Activated effector memory CD4-positive, alpha-beta T cell treated with anti-CD3 and anti-CD28 coated beads, Interleukin-2, amount 50 U/mL, for 16 hours (primary cell): ENCODE measurements around the gene IL34.
"Not testable (repeated sequence)": the region's sequence is repeated elsewhere in the genome, so short reads cannot be mapped to it uniquely, and the experiment has no call there.

Experiments used
- DNase-seq: peaks from one replicate; pipeline ENCODE4 v3.0.0-alpha.2; 2020

IL34 gene

DNA sequence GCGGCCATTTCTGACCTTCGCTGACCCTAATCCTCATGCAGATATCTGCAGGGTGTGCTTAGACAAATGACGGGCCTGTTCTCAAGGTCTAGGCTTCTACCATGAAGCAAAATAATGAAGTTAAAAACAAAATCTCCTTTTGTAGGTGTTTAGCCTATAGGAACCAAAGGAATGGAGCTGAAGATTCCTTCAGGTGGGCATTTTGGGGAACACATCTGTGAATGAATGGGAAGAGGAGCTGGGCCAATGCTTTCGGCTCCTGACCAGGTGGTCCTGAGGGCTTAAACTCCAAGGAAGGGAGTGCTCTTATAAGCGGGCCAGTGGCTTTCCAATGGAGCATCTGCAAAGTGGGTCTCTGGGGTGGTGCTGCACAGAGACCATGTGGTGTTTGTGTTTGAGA, 14.1 kb upstream of the IL34 start:
- no peak for DNase-seq

DNA sequence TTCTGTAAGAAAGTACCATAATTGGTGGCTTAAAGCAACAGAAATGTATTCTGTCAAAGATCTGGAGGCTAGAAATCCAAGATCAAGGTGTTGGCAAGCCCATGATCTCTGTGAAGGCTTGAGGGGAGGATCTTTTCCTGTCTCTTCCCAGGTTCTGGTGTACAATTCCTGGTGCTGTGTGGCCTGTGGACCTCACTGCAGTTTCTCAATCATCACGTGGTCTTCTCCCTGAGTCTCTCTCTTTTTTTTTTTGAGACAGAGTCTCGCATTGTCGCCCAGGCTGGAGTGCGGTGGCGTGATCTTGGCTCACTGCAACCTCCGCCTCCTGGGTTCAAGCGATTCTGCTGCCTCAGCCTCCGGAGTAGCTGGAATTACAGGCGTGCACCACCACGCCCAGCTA, 12.7 kb upstream of the IL34 start:
- DNase-seq = not testable (repeated sequence)

DNA sequence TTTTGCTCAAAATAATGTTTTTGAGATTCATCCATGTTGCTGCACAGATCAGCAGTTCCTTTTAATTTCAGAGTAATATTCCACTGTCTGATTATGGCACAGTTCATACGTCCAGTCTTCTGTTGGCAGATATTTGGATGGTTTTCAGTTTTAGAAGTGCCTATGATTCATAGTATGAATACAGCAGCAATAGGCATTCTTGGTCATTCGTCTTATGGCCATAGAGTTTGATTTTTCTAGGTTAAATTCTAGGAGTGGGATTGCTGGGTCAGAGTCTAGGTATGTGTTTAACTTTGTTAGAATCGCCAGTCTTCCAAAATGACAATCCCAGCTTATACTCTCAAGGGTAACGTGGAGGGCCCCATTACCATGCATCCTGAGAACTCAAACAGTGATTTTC, 11.5 kb upstream of the IL34 start:
- DNase-seq = no peak

DNA sequence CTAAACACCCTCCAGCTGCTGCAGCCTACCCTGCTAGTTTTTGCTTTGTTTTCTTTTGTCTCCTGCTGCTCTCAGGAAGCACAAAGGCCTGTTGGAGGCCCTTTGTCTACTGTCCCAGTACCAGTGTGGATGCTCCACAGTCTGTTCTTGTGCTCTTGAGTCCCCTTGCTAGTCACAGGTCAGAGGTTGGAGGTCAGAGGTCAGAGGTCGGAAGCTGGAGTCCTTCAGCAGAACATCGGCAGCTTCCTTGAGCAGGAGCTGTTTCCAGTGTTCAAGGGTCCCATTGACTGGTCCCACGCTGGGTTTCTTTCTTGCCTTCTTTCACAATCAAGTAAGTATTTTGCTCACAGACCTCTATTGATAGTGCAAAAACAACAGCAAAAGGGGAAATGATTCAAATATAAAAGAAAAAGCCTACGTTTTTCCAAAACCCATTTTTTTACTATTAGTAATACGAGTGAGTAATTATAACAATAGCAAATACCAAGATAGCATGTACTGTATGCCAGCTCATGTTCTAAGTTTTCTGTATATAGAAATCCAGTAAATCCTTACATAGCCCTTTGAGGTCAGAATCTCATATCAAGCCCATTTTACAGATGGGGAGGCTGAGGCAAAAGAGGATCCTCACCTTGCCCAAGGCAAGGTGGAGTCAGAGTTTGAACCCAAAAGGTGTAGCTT, 10.9 kb upstream of the IL34 start:
- no peak for DNase-seq

DNA sequence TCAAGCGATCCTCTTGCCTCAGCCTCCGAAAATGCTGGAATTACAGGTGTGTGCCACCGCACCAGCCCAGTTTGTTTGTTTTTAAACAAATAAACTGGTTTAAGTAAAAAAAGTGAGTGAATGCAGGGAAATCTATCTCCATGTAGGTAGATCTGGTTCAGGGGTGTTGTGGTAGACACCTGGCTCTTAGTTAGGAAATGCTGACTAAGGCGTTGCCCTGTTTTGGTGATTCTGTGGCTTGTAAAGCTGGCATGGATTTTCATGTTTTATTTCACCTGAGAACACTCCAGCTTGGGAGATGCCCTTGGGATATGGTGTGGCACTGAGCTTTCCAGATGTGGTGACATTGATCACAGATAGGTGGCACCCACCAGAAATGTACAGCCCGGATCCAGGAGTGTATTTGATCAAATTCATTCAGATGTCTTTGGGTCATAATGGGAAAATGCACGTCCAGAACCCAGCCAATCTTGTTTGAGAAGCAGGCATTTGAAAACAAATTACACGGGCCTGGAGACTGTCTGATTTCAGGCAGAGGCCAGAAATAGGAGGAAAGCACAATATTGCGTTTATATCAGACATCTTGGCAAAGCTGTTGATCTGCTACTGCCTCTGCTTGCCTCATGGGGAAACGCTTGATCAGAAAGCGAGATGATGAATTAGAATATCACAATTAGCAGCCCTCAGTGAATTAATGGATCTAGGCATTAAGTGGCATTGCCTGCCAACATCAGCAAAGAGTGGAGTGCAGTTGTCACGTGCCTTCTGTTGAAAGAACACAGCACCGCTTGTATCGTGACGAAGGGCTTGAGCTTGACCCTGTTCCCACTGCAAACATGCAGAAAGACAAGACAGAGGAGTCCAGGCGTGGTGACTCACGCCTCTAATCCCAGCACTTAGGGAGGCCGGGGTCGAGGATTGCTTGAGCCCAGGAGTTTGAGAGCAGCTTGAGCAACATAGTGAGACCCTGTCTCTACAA, 7.3 kb upstream of the IL34 start:
- no peak for DNase-seq

DNA sequence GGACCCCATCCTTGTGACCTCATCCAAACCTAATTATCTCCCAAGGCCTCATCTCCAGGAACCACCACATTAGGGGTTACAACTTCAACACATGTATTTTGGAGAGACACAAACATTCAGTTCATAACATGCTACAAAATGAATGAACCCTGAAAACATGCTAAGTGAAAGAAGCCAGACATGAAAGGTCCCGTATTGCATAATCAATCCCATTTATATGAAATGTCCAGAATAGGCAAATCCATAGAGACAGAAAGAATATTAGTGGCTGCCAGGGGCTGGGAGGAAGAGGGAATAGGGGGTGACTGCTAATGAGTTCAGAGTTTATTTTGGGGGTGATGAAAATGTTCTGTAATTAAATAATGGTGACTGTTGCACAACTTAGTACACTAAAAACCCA, 3.7 kb upstream of the IL34 start:
- DNase-seq = no peak

DNA sequence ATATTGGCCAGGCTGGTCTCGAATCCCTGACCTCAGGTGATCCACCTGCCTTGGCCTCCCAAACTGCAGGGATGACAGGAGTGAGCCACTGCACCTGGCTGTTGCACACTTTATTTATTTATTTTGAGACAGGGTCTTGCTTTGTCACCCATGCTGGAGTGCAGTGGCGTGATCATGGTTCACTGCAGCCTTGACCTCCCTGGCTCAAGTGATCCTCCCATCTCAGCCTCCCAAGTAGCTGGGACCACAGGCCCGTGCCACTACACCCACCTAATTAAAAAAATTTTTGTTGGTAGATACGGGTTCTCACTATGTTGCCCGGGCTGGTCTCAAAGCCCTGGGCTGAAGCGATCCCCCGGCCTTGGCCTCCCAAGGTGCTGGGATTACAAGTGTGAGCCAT, 3.1 kb upstream of the IL34 start:
- not testable (repeated sequence) for DNase-seq

DNA sequence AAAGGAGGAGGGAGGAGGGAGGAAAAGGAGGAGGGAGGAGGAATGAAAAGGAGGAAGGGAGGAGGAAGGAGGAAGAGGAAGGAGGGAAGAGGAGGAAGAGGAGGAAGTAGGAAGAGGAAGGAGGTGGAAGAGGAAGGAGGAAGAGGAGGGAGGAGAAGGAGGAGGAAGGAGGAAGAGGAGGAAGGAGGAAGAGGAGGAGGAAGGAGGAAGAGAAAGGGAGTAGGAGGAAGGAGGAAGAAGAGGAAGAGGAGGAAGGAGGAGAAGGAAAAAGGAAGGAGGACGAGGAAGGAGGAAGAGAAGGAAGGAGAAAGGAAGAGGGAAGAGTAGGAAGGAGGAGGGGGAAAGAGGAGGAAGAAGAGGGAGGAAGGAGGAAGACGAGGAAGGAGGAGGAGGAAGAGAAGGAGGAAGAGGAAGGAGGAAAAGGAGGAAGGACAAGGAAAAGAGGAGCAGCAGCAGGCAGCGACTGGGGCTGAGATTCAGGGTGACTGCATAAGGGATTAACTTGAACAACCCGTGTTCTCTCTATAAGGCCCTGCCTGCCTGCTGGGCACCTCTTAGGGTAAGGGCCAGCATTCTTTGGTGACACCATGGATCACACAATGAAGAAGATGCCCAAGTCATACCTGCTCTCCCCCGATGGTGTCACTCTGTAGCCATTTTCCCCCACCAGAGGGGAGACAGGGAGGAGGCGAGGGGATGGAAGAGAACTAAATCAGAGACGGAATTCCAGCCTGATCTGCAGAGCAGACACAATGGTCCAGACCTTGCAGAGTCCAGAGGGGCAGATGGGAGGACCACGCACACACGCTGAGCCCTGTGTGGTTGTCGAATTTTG, 1.4 kb upstream of the IL34 start:
- DNase-seq = no peak

DNA sequence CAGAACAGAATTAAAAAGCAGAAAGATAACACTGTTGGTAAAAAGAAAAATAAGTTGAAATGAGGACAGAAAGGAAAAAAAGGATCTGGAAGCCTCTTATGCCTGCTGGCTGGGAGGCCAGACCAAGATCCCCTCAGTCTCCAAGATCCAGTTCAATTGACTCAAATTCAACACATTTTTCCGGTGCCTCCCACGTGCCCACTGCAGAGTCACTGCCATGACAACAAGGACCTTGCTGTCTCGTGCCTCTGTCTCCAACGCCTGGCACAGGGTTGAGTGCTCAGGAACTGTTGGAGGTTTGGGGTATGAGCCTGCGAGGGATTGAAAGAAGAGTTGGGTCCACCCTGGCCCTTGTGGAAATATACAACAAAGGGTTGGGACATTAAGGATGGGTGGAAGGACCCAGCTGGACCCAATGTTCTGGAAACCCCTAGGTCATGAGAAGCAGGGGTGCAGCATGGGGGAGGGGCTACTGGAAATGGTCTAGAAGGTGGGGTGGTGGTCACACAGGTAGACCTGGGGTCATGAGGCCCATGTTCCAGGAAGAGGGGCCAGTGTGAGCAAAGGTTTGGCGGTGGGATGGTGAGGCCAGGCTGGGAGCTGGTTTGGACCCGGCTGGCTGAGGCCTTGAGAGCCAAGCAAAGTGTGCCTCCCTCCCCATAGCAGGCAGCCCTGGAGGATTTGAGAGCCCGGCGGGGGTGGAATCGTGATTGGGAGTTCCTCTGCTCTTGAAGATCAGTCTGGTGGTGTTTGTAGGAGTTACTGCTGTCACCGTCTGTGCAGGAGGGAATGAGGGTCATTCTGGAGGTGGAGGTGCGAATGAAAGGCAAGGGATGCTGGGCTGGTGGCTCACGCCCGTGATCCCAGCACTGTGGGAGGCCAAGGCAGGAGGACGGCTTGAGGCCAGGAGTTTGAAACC, 1.3 kb downstream of the IL34 start:
- peak; percentile 49 for DNase-seq

DNA sequence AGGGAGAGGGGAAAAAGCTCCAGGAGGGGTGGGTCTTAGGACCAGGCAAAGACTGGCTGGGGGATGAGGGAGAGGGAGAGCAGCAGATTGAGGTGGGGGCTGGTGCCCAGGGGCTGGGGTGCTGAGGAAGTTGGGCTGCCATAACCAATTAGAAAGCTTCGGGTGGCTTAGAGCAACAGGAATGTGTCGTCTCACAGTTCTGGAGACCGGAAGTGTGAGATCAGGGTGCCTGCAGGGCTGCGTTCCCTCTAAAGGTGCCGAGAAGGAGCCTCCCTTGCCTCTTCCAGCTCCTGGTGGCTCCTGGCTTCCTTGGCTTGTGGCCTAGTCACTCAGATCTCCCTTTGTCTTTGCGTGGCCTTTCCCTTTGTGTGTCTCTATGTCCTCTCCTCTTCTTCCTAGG, 2.2 kb downstream of the IL34 start:
- DNase-seq = peak; percentile 37

DNA sequence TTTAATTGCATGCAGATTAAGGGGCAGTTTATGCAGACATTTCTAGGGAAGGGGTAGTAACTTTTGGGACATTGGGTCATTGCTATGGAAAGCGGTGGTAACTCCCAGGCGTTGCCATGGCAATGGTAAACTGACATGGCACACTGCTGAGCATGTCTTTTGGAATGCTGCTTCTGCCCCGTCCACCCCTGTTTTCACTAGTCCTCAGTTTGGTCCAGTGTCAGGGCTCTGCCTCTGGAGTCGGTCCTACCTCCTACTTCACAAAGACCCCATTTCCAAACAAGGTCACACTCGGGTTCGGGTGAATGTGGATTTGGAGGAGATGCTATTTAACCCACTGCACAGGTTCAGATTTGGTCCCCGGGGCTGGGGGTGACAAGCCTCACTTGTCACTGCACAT, 2.9 kb downstream of the IL34 start:
- peak; percentile 45 for DNase-seq

DNA sequence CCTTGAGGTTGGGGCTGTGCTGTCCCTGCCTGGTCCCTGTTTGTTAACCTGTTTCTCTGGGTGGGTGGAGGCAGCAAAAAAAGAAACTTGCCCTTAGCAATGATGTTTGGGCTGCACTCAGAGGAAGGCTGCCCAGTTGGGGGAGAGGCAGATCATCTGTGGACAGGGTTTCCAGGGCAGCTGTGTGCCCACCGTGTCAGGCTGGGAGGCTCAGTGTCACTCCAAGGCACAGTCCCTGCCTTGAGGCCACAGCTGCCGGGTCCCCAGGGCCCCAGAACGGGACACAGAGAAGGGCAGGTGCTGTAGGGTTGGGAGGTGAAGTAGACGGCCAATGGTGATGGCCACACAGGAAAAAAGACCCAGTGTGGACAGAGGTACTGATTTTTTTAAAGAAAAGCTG, 3.9 kb downstream of the IL34 start:
- DNase-seq = no peak

DNA sequence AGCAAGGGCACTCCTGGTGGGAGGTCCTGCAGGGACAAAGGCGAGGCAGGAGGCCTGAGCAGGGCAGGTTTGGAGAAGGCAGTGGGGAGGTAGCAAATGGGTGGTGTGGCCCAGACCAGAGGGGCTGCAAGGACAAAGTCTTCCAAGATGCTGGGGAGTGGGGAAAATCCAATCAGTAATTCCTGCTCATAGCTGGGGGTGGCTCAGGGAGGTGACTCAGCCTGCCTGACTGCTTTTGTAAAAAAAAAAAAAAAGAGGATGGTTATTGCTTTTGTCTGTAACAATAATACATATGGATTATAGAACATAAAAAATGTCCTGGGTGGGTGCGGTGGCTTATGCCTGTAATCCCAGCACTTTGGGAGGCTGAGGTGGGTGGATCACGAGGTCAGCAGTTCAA, 5.2 kb downstream of the IL34 start:
- no peak for DNase-seq

DNA sequence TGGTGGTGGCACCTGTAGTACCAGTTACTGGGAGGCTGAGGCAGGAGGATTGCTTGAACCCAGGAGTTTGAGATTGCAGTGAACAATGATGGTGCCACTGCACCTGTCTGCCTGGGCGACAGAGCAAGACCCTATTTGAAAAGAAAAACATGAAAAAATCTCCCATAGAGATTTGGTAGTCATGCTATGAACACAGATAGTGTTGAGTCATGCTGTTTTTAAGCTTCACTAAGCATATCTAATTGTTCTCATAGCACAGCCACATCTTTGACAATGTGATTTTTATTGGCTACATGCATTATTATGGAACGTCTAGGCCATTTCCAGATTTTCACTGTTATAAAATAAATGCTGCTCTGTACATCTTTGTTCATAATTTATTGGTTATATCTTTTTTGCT, 6.0 kb downstream of the IL34 start:
- DNase-seq = no peak

DNA sequence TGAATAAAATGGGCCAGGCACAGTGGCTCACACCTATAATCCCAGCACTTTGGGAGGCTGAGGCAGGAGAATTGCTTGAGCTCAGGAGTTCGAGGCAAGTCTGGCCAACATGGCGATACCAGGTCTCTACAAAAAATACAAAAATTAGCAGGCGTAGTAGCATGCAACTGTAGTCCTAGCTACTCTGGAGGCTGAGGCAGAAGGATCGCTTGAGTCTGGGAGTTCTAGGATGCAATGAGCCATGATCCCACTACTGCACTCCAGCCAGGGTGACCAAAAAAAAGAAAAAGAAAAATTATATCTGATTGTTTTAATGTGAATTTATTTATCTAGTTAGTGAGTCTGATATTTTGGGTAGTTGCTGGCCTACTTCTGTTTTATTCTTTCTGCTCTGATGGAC, 7.0 kb downstream of the IL34 start:
- peak; percentile 46 for DNase-seq

DNA sequence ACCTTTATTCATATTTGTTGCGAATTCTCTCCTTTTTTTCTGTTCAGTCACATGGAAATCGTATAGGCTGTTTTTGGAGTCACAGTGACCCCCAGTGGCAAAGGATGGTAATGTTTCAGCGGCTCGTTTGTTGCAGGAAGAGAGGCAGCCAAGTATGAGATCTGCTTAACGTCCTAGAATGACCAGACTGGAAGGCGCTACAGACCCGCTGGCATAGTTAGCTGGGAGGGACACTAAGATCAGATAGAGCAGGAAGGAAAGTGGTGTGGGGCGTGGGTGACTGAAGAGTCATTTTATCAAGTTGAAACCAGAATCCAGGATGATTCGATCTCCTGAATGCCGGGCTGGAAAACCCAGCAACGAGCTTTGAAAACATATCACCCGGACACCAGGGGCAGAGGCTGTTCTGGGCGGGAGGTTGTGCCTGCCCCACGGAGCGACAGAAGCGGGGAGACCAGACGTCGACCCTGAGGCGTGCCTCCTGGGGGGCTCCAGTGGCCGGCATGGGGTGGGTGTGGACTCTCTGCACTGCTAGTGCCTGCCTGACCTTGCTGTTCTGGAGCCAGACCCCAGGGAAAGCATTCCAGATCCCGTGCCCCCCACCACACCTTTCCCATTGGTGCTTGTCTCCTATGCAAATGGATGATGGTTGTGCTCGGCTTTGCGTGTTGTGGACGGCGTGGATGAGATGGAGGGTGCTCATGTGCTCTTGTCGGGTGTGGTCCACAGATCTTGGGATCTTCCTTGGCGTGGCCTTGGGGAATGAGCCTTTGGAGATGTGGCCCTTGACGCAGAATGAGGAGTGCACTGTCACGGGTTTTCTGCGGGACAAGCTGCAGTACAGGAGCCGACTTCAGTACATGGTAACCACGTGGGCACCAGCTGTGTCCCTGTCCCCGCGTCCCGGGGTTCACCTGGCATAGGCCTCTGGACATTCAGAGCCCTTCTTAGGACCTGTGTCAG, 7.7 kb downstream of the IL34 start:
- peak; percentile 90 for DNase-seq

DNA sequence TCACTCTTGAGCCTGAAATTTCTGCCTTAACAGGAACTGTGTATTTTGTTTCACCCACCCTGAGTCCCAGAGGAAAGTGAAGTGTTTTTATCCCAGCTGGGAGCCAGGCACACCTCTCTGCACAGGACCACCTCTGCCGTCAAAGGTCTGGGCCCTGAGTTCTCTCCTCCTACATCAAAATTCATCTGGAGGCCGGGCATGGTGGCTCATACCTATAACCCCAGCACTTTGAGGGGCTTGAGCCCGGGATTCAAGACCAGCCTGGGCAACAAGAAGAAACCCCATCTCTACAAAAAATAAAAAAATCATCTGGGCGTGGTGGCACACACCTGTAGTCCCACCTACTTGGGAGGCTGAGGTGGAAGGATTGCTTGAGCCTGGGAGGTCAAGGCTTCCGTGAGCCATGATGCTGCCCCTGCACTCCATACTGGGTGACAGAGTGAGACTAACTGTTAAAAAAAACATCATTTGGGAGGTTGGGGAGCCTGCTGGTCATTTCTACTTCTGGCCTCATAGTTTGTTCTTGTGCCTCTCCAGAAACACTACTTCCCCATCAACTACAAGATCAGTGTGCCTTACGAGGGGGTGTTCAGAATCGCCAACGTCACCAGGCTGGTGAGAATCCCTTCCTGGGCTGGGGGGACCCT, 9.8 kb downstream of the IL34 start:
- DNase-seq = no peak

DNA sequence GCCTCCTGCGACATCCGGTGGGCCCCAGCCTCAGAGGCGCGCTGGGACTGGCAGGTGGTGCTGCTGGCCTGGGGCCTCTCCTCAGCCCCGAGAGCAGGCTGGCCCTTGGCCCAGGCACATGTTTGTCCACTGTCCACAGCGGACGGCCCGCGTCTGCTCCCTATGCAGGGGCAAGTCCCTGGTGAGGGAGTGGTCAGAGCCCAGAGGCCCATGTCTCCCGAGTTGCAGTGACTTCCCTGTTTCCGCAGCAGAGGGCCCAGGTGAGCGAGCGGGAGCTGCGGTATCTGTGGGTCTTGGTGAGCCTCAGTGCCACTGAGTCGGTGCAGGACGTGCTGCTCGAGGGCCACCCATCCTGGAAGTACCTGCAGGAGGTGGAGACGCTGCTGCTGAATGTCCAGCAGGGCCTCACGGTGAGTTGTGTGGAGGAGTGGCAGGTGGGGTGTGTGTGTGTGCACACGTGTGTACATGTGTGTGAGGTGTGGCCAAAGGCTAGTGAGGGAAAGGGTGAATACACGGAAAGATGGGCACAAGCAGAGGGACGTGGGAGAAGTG, 10.4 kb downstream of the IL34 start:
- no peak for DNase-seq

DNA sequence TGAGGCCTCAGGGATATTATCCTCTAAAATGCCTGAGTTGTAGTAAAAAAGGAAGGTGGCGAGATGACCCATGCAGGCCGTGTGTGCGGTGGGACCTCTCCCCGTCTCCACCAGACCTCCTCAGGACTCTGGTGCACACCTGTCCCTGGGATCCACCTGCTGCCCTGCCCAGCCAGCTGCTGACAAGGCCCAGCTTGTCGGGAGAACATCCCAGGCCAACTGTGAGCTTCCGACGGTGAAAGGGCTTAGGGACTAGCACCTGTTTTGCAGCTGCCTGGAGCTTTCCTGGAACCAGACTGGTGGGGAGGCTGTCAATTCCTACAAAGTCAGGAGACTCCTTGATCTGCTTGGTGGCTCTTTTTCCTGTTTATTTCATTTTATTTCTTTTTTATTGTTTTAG, 11.6 kb downstream of the IL34 start:
- no peak for DNase-seq

DNA sequence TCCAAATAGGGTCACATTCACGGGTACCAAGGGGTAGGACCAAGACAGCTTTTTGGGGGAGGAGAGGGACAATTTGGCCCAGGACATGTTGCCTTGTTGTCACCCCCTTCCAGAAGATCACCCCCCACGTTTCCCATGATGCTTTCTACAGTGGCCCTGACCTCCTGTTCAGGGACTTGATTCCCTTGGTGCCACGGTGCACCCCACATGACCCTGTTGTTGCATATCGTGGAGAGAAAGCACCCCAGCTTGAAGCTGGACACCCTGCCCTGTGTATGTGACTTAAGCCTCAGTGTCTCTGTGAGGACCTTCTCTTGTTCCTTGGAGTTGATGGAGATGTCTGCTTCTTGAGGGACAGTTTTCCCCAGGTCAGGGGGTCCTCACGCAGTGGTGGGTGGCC, 12.6 kb downstream of the IL34 start:
- no peak for DNase-seq
